Sigmoid colon (tissue), 4 donors: Measurements from ENCODE around the gene ATAD5.

Experiments used
- POLR2A ChIP-seq, 2 donors: fragments of 450-650 bp; IDR thresholded peaks; one replicate each; pipeline ENCODE4 v1.6.1; 2016; ENCODE audit warnings: antibody characterized with exemption in 2 of 2, mild to moderate bottlenecking in 2 of 2, moderate library complexity in 2 of 2
- POLR2AphosphoS5 ChIP-seq, 4 donors: sonication (generic); formaldehyde crosslinking; IDR thresholded peaks; one replicate each; pipeline ENCODE4 v1.6.1; 2017; ENCODE audit warnings: antibody characterized with exemption in 4 of 4

DNA sequence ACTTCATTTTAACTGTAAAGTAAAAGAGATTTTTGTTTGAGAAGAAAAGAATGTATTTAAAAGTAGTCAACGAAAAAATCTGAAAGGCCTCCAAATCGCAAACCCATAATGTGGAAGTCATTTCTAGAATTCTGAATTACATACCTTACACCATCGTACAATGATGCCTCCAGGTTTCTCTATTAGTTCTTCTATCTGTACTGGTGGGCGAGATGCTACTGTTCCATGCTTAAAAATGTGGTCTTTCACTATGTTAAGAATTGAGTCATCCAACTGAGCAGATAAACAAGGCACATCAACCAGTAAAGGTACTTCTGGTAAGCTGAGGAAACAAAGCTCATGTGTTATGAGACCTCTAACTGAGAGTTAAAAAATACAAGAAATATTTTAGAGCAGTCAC, 35.8 kb upstream of the ATAD5 start:
- no peak for TF ChIP-seq POLR2AphosphoS5 (IDR thresholded peaks at IDR 0.05)
- TF ChIP-seq POLR2A (IDR thresholded peaks at IDR 0.05), result no peak
